Neutrophil (primary cell): ENCODE results near the gene FZD1.

Source experiments
- H3K27ac ChIP-seq: fragments of 200-600 bp; sonication (generic); 2 replicates; pipeline ENCODE4 v1.5.1; 2016; ENCODE audit warnings: mild to moderate bottlenecking, moderate library complexity
- H3K27me3 ChIP-seq: fragments of 200-600 bp; sonication (generic); 2 replicates; pipeline ENCODE4 v1.6.0; 2016; ENCODE audit warnings: mild to moderate bottlenecking
- H3K36me3 ChIP-seq: fragments of 200-600 bp; sonication (generic); 2 replicates; pipeline ENCODE4 v1.5.1; 2017
- H3K4me1 ChIP-seq, 2 experiments: fragments of 200-600 bp in 1 of 2; sonication (generic) in 1 of 2; 1 replicate in 1 of 2; 2 replicates in 1 of 2; pipeline versions ENCODE4 v1.5.1 to v1.6.1; 2013 to 2016; ENCODE audit warnings: low read depth in 1 of 2, low read length in 1 of 2, mild to moderate bottlenecking in 1 of 2, moderate library complexity in 1 of 2; ENCODE audit not compliant: control insufficient read depth in 1 of 2, insufficient read depth in 1 of 2
- H3K4me3 ChIP-seq, 2 experiments: fragments of 200-600 bp in 1 of 2; sonication (generic) in 1 of 2; 1 replicate in 1 of 2; 2 replicates in 1 of 2; pipeline ENCODE4 v1.5.1; 2013 to 2016; ENCODE audit warnings: low read depth in 1 of 2, low read length in 1 of 2, mild to moderate bottlenecking in 1 of 2, moderate library complexity in 1 of 2
- H3K9me3 ChIP-seq: fragments of 200-600 bp; sonication (generic); 2 replicates; pipeline ENCODE4 v1.5.1; 2016
- TF ChIP-seq, protein P1 (sequence below): fragments of 200-600 bp; sonication (generic); IDR thresholded peaks from 2 replicates; pipeline ENCODE4 v1.5.1; 2016; ENCODE audit warnings: antibody characterized with exemption

FZD1 gene

GRCh38 chr7:91240376-91240941 is 23.8 kb upstream of the FZD1 start:
- no peak overlapping the region for H3K27ac ChIP-seq
- H3K36me3 ChIP-seq, result no peaks in the 10 kb centered on the region
- H3K27me3 ChIP-seq, result peaks cover 9% of the 10 kb centered on the region
- no peak overlapping the region for H3K4me3 ChIP-seq
- TF ChIP-seq, protein P1, sequence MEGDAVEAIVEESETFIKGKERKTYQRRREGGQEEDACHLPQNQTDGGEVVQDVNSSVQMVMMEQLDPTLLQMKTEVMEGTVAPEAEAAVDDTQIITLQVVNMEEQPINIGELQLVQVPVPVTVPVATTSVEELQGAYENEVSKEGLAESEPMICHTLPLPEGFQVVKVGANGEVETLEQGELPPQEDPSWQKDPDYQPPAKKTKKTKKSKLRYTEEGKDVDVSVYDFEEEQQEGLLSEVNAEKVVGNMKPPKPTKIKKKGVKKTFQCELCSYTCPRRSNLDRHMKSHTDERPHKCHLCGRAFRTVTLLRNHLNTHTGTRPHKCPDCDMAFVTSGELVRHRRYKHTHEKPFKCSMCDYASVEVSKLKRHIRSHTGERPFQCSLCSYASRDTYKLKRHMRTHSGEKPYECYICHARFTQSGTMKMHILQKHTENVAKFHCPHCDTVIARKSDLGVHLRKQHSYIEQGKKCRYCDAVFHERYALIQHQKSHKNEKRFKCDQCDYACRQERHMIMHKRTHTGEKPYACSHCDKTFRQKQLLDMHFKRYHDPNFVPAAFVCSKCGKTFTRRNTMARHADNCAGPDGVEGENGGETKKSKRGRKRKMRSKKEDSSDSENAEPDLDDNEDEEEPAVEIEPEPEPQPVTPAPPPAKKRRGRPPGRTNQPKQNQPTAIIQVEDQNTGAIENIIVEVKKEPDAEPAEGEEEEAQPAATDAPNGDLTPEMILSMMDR, result no peak
- no peaks in the 10 kb centered on the region for H3K9me3 ChIP-seq
- H3K4me1 ChIP-seq, result no peaks in the 10 kb centered on the region

DNA sequence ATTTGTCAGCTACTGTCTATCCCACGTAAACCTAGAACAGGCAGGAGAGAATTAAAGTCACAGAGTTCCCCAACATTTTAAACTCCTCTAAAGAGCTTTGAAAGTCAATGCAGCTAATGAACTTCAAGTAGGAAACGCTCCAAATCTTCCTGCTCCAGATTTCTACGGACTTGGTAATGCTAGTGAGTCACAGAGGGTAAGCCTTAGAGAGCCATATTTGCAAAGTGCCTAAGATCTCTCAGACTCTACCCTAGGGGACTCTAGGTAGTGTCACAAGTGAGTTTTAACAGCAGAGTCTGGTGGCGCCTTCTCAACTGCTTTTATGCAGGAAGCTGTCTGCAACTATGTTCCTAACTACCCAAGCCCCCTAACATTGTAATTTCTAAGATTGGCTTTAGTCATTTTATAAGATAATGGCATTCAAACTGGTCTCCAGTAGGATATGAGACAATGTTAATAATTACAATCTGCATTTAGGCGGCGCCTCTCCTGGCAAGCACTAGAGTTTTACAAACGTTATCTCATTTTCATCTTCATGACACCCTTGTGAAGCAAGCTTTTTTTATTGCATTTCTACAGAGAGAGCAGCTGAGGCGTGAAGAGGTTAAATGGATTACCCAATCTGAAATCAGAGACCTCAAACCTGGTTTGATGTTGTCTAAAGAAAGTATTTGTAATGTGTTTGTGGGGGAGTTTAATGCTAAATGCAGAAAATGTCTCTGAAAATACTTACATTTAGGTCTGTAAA is 22.0 kb upstream of the FZD1 start:
- Histone ChIP-seq H3K4me1 (no peaks in the 10 kb centered on the region), H3K27me3 (no peaks in the 10 kb centered on the region), H3K4me3 (no peak overlapping the region), H3K36me3 (no peaks in the 10 kb centered on the region), H3K27ac (no peak overlapping the region), H3K9me3 (no peaks in the 10 kb centered on the region)
- TF ChIP-seq, protein P1, result no peak

GRCh38 chr7:91243591-91244301 is 20.5 kb upstream of the FZD1 start:
- Histone ChIP-seq H3K27ac (no peak overlapping the region), H3K9me3 (no peaks in the 10 kb centered on the region), H3K27me3 (no peaks in the 10 kb centered on the region), H3K4me1 (no peaks in the 10 kb centered on the region), H3K4me3 (no peak overlapping the region), H3K36me3 (no peaks in the 10 kb centered on the region)
- TF ChIP-seq, protein P1, result no peak

DNA sequence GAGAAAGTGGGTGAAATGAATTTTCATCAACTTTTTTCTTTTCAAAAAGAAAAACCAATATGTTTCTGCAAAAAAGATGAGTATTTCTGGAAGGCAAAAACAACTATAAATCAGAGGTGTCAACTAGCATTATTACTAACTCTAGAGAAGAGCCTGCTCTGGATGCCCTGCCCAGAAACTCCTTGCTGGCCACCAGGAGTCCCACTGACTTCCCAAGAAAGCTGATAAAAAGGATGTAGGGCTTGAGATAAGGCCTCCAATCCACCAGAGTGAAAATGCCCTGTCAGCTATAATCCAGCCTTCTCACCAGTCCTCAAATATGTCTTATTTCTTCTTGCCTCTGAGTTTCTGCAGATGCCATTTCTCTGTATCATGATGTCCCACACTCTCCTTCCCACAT is 16.7 kb upstream of the FZD1 start:
- Histone ChIP-seq H3K36me3 (no peaks in the 10 kb centered on the region), H3K4me3 (no peak overlapping the region), H3K27me3 (no peaks in the 10 kb centered on the region), H3K9me3 (no peaks in the 10 kb centered on the region), H3K4me1 (no peaks in the 10 kb centered on the region), H3K27ac (no peak overlapping the region)
- TF ChIP-seq, protein P1, result no peak

- H3K4me3 ChIP-seq, result no peak overlapping the region
- H3K27ac ChIP-seq, result no peak overlapping the region
- H3K4me1 ChIP-seq, result no peaks in the 10 kb centered on the region
- H3K27me3 ChIP-seq, result no peaks in the 10 kb centered on the region
- TF ChIP-seq, protein P1, result no peak
- H3K9me3 ChIP-seq, result no peaks in the 10 kb centered on the region
- no peaks in the 10 kb centered on the region for H3K36me3 ChIP-seq
These were observed 15.2 kb upstream of the FZD1 start for GRCh38 chr7:91248996-91249395.
